CD4-positive, alpha-beta memory T cell (primary cell): Measurements from ENCODE around the gene NOS1. TPM values are rescaled to one million over a fixed set of nuclear protein-coding genes. Genes with fewer than 3 reads are reported as not detected.

Experiments used
- CTCF ChIA-PET: fragments of 350-600 bp; sonication (Branson Sonifier 250); formaldehyde crosslinking; loops from one replicate; lab custom pipeline; 2021; ENCODE audit warnings: inconsistent platforms; ENCODE audit not compliant: partially characterized antibody; lab: Charles Lee
- POLR2A ChIA-PET: fragments of 350-600 bp; sonication (Branson Sonifier 250); formaldehyde crosslinking; loops from one replicate; lab custom pipeline; 2021; ENCODE audit not compliant: partially characterized antibody; lab: Charles Lee
- DNase-seq, 5 donors: peaks; one replicate each; pipeline versions ENCODE4 v3.0.0 to v3.0.0-alpha.2; 2020 to 2022; ENCODE audit warnings: mixed read lengths in 1 of 5
- H3K27ac ChIP-seq: one replicate; pipeline ENCODE4 v1.7.0; 2013; ENCODE audit warnings: low read depth, low read length
- H3K27me3 ChIP-seq: 2 replicates; pipeline ENCODE4 v1.7.0; 2013; ENCODE audit warnings: mild to moderate bottlenecking, low read length, moderate library complexity; ENCODE audit not compliant: insufficient read depth
- H3K36me3 ChIP-seq: 2 replicates; pipeline ENCODE4 v1.7.0; 2013; ENCODE audit warnings: mild to moderate bottlenecking, low read length, moderate library complexity; ENCODE audit not compliant: insufficient read depth
- H3K4me1 ChIP-seq: 2 replicates; pipeline ENCODE4 v1.7.0; 2013; ENCODE audit warnings: mild to moderate bottlenecking, low read length, moderate library complexity; ENCODE audit not compliant: insufficient read depth
- H3K4me3 ChIP-seq, 2 donors: one replicate each; pipeline ENCODE4 v1.7.0; 2013; ENCODE audit warnings: low read length in 2 of 2, mild to moderate bottlenecking in 1 of 2
- H3K9me3 ChIP-seq, 2 donors: one replicate each; pipeline ENCODE4 v1.7.0; 2013; ENCODE audit warnings: low read length in 2 of 2, control low read depth in 1 of 2; ENCODE audit not compliant: control insufficient read depth in 1 of 2
- H3K27ac Mint-ChIP-seq, 7 donors: one replicate each; pipeline ENCODE4 v1.8.0; 2020 to 2021; ENCODE audit warnings: mixed read lengths in 7 of 7, mild to moderate bottlenecking in 6 of 7, inconsistent platforms in 3 of 7, moderate library complexity in 3 of 7
- H3K27me3 Mint-ChIP-seq, 2 donors: one replicate each; pipeline ENCODE4 v1.8.0; 2020 to 2021; ENCODE audit warnings: mixed read lengths in 2 of 2
- H3K36me3 Mint-ChIP-seq, 2 donors: one replicate each; pipeline ENCODE4 v1.8.0; 2020 to 2021; ENCODE audit warnings: mixed read lengths in 2 of 2, inconsistent platforms in 1 of 2, mild to moderate bottlenecking in 1 of 2
- H3K4me1 Mint-ChIP-seq, 4 donors: one replicate each; pipeline ENCODE4 v1.8.0; 2020 to 2021; ENCODE audit warnings: mixed read lengths in 4 of 4, mild to moderate bottlenecking in 1 of 4
- H3K4me3 Mint-ChIP-seq, 8 donors: one replicate each; pipeline ENCODE4 v1.8.0; 2020 to 2021; ENCODE audit warnings: mixed read lengths in 8 of 8, mild to moderate bottlenecking in 7 of 8, moderate library complexity in 6 of 8, inconsistent platforms in 3 of 8
- H3K9me3 Mint-ChIP-seq, 8 donors: one replicate each; pipeline ENCODE4 v1.8.0; 2020 to 2021; ENCODE audit warnings: mixed read lengths in 8 of 8, mild to moderate bottlenecking in 5 of 8, inconsistent platforms in 3 of 8, moderate library complexity in 1 of 8
- intact Hi-C: fragments of 100-400 bp; cut with micrococcal nuclease; formaldehyde crosslinking; loops from one replicate; pipeline ENCODE4 v1.15.1; 2023
- polyA plus RNA-seq, 2 donors: library from polyadenylated mRNA; unstranded; fragments of 300-500 nt; fragmentation: Illumina TruSeq; gene quantifications; one replicate each; pipeline ENCODE4 v1.2.3, GENCODE V29; 2021
- total RNA-seq, 2 experiments: library from RNA; stranded (reverse); gene quantifications; one replicate each; pipeline ENCODE4 v1.2.3, GENCODE V29; 2021

Gene NOS1
- total and polyA plus RNA-seq, 4 experiments from 2014 or later, result not detected

DNA sequence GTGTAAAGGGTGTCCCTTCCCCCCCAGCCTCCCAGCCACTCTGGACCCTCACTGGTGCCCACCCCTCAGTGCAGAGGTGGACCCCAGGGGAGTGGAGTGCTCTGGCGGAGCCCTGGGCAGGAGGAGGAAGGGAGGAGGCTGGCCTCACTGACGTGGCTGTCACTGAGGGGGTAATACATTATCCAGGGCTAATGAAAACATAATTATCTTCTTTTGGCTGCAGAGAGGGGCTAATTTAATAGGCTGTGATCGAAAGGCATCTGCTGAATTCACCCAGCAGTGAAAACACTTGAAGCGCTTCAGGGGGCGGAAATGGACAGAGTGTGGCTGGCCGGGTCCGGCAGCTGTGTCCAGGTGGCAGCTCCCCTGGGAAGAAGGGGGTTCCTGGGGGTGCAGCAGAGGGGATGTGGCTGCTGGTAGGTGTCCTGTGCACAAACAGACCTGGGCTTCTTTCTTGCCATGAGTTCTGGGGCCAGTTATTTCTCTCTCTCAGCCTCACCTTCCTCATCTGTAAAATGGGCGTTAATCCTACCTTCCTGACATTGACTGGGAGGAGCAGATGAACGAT, 3.7 kb upstream of the NOS1 start:
- H3K36me3 Mint-ChIP-seq, result no peaks in the 10 kb centered on the region
- CTCF ChIA-PET, result no interaction called here

GRCh38 chr12:117363953-117364486, 2.6 kb upstream of the NOS1 start:
- H3K4me1 ChIP-seq, result no peaks in the 10 kb centered on the region
- H3K27me3 ChIP-seq, result no peaks in the 10 kb centered on the region
- no peaks in the 10 kb centered on the region for H3K9me3 ChIP-seq
- no peak for DNase-seq
- no peaks in the 10 kb centered on the region for H3K36me3 Mint-ChIP-seq
- no peak overlapping the region for H3K27ac ChIP-seq
- H3K36me3 ChIP-seq, result no peaks in the 10 kb centered on the region
- H3K27me3 Mint-ChIP-seq, result peaks cover 23 to 29% of the 10 kb centered on the region in 2 donors
- H3K4me1 Mint-ChIP-seq, result no peaks in the 10 kb centered on the region
- H3K9me3 Mint-ChIP-seq, result peaks cover 0 to 4% (median 0%) of the 10 kb centered on the region in 8 donors
- no peak overlapping the region for H3K27ac Mint-ChIP-seq
- ChIA-PET CTCF (no interaction called here), POLR2A (no interaction called here)
- H3K4me3 ChIP-seq, result no peak overlapping the region
- intact Hi-C loops, result no loop called here
- H3K4me3 Mint-ChIP-seq, result no peak overlapping the region

More for the DNA sequence above, 3.7 kb upstream of the NOS1 start:
- intact Hi-C loops, result loop anchor here (5.0 kb wide), 1 partner anchor 472 kb away; no protein-coding TSS in a partner anchor
- no peak overlapping the region for H3K4me3 ChIP-seq
- no peaks in the 10 kb centered on the region for H3K4me1 ChIP-seq
- DNase-seq, result no peak
- Mint-ChIP-seq H3K27me3 (peaks cover 20 to 30% of the 10 kb centered on the region in 2 donors), H3K4me1 (no peaks in the 10 kb centered on the region), H3K27ac (no peak overlapping the region), H3K9me3 (peaks cover 0 to 7% (median under 1%) of the 10 kb centered on the region in 8 donors), H3K4me3 (no peak overlapping the region)
- H3K9me3 ChIP-seq, result no peaks in the 10 kb centered on the region
- no peaks in the 10 kb centered on the region for H3K27me3 ChIP-seq
- H3K27ac ChIP-seq, result no peak overlapping the region
- POLR2A ChIA-PET, result no interaction called here
- no peaks in the 10 kb centered on the region for H3K36me3 ChIP-seq

DNA sequence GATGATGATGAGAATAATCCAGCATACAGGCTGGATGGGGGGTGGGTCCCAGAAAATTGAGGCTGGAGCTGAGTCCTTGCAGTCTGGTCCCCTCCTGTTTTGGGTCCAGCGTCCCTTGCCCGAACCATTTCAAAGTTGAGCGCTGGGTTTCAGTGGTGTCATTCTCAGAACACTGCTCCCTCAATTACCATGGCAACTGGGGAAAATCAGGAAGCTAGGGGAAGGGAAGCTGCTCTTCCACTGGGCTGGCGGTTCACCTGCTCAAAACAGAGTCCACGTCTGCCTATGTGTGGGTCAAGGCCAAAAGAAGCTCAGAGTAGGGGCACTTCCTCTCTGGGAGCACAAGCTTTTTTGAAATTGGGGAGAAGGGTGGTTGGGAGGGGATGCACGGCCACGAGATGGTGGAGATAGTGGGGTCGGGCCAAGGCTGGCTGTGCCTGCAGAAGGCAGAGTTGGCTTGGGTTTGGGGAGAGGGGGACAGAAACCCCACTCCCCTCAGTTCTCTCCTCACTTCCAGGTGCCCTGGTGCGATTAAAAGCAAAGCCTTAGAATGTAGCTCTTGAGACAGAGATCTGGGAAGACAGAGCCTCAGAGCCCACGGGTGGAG, 1.7 kb upstream of the NOS1 start:
- Mint-ChIP-seq H3K4me1 (no peaks in the 10 kb centered on the region), H3K36me3 (no peaks in the 10 kb centered on the region), H3K4me3 (no peak overlapping the region), H3K27me3 (peaks cover 23 to 29% of the 10 kb centered on the region in 2 donors), H3K27ac (no peak overlapping the region), H3K9me3 (peaks cover 0 to 4% (median 0%) of the 10 kb centered on the region in 8 donors)
- H3K4me3 ChIP-seq, result no peak overlapping the region
- H3K27me3 ChIP-seq, result no peaks in the 10 kb centered on the region
- CTCF ChIA-PET, result no interaction called here
- H3K4me1 ChIP-seq, result no peaks in the 10 kb centered on the region
- H3K27ac ChIP-seq, result no peak overlapping the region
- no peaks in the 10 kb centered on the region for H3K9me3 ChIP-seq
- POLR2A ChIA-PET, result no interaction called here
- H3K36me3 ChIP-seq, result no peaks in the 10 kb centered on the region
- intact Hi-C loops, result no loop called here
- DNase-seq, result no peak

- Histone ChIP-seq H3K27ac (no peak overlapping the region), H3K4me3 (no peak overlapping the region), H3K9me3 (no peaks in the 10 kb centered on the region), H3K4me1 (no peaks in the 10 kb centered on the region), H3K27me3 (no peaks in the 10 kb centered on the region), H3K36me3 (no peaks in the 10 kb centered on the region)
- H3K27ac Mint-ChIP-seq, result no peak overlapping the region
- CTCF ChIA-PET, result no interaction called here
- H3K36me3 Mint-ChIP-seq, result no peaks in the 10 kb centered on the region
- POLR2A ChIA-PET, result no interaction called here
- DNase-seq, result no peak
- H3K9me3 Mint-ChIP-seq, result peaks cover 0 to 4% (median 0%) of the 10 kb centered on the region in 8 donors
- H3K27me3 Mint-ChIP-seq, result peaks cover 25 to 33% of the 10 kb centered on the region in 2 donors
- intact Hi-C loops, result no loop called here
- no peak overlapping the region for H3K4me3 Mint-ChIP-seq
- H3K4me1 Mint-ChIP-seq, result no peaks in the 10 kb centered on the region
Measured at GRCh38 chr12:117362391-117362790, 965 bp upstream of the NOS1 start.

DNA sequence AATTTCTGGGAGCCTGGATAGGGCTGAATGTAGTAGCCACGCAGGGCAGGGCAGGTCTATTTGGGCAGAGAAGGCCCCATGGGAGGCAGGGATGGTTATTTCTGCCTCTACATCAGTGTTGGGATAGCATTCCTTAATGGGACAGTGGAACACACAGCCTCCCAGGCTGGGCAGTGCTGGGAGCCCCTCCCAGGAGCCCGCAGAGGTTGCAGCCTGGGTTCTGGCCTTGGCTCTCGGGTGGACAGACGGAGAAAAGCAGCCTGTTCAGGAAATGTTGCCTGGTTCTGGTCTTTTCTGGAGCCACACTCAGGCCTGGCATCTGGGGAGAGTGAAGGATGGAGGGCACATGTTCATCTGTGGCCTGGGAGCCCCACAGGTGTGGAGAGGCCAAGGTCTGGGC, 479 bp upstream of the NOS1 start:
- H3K4me1 ChIP-seq, result no peaks in the 10 kb centered on the region
- POLR2A ChIA-PET, result no interaction called here
- H3K4me3 Mint-ChIP-seq, result no peak overlapping the region

GRCh38 chr12:117360551-117361346, 677 bp downstream of the NOS1 start:
- H3K27ac Mint-ChIP-seq, result no peak overlapping the region
- ChIA-PET POLR2A (no interaction called here), CTCF (no interaction called here)
- Histone ChIP-seq H3K27ac (no peak overlapping the region), H3K4me3 (no peak overlapping the region), H3K4me1 (no peaks in the 10 kb centered on the region), H3K9me3 (no peaks in the 10 kb centered on the region), H3K36me3 (no peaks in the 10 kb centered on the region), H3K27me3 (no peaks in the 10 kb centered on the region)
- intact Hi-C loops, result no loop called here
- H3K36me3 Mint-ChIP-seq, result no peaks in the 10 kb centered on the region
- H3K27me3 Mint-ChIP-seq, result peaks cover 24 to 29% of the 10 kb centered on the region in 2 donors
- peaks cover 0 to 4% (median under 1%) of the 10 kb centered on the region in 8 donors for H3K9me3 Mint-ChIP-seq
- no peak overlapping the region for H3K4me3 Mint-ChIP-seq
- no peaks in the 10 kb centered on the region for H3K4me1 Mint-ChIP-seq
- DNase-seq, result no peak

More for the DNA sequence above, 479 bp upstream of the NOS1 start:
- Mint-ChIP-seq H3K9me3 (peaks cover 0 to 4% (median 0%) of the 10 kb centered on the region in 8 donors), H3K27me3 (peaks cover 25 to 33% of the 10 kb centered on the region in 2 donors), H3K36me3 (no peaks in the 10 kb centered on the region), H3K27ac (no peak overlapping the region), H3K4me1 (no peaks in the 10 kb centered on the region)
- no peaks in the 10 kb centered on the region for H3K36me3 ChIP-seq
- no peaks in the 10 kb centered on the region for H3K9me3 ChIP-seq
- DNase-seq, result no peak
- no peaks in the 10 kb centered on the region for H3K27me3 ChIP-seq
- intact Hi-C loops, result no loop called here
- H3K27ac ChIP-seq, result no peak overlapping the region
- CTCF ChIA-PET, result no interaction called here
- no peak overlapping the region for H3K4me3 ChIP-seq

- Histone ChIP-seq H3K36me3 (no peaks in the 10 kb centered on the region), H3K9me3 (no peaks in the 10 kb centered on the region), H3K27ac (no peak overlapping the region), H3K27me3 (no peaks in the 10 kb centered on the region), H3K4me1 (no peaks in the 10 kb centered on the region), H3K4me3 (no peak overlapping the region)
- no peaks in the 10 kb centered on the region for H3K36me3 Mint-ChIP-seq
- intact Hi-C loops, result no loop called here
- H3K4me1 Mint-ChIP-seq, result no peaks in the 10 kb centered on the region
- H3K27ac Mint-ChIP-seq, result no peak overlapping the region
- CTCF ChIA-PET, result no interaction called here
- no peak overlapping the region for H3K4me3 Mint-ChIP-seq
- POLR2A ChIA-PET, result no interaction called here
- peaks cover 24 to 25% of the 10 kb centered on the region in 2 donors for H3K27me3 Mint-ChIP-seq
- no peak for DNase-seq
- H3K9me3 Mint-ChIP-seq, result peaks cover 0 to 4% (median under 1%) of the 10 kb centered on the region in 8 donors
Measured at GRCh38 chr12:117360222-117360550, 1.2 kb downstream of the NOS1 start.
